ENCODE data around the gene HTRA2. TPM values are rescaled to one million over a fixed set of nuclear protein-coding genes. Genes with fewer than 3 reads are reported as not detected.

The HTRA2 gene
- total RNA-seq, 1 donor, result 32.9 TPM

GRCh38 chr2:74513605-74514367 lies 15.9 kb upstream of the HTRA2 start:
- DNase-seq (ENCODE audit: low read depth), result no peak
- TF ChIP-seq, protein P1, sequence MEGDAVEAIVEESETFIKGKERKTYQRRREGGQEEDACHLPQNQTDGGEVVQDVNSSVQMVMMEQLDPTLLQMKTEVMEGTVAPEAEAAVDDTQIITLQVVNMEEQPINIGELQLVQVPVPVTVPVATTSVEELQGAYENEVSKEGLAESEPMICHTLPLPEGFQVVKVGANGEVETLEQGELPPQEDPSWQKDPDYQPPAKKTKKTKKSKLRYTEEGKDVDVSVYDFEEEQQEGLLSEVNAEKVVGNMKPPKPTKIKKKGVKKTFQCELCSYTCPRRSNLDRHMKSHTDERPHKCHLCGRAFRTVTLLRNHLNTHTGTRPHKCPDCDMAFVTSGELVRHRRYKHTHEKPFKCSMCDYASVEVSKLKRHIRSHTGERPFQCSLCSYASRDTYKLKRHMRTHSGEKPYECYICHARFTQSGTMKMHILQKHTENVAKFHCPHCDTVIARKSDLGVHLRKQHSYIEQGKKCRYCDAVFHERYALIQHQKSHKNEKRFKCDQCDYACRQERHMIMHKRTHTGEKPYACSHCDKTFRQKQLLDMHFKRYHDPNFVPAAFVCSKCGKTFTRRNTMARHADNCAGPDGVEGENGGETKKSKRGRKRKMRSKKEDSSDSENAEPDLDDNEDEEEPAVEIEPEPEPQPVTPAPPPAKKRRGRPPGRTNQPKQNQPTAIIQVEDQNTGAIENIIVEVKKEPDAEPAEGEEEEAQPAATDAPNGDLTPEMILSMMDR (IDR thresholded peaks at IDR 0.05; ENCODE audit: insufficient read depth, low read length), result no peak
- H3K4me3 ChIP-seq (ENCODE audit: low read depth, low read length), result no peak overlapping the region

DNA sequence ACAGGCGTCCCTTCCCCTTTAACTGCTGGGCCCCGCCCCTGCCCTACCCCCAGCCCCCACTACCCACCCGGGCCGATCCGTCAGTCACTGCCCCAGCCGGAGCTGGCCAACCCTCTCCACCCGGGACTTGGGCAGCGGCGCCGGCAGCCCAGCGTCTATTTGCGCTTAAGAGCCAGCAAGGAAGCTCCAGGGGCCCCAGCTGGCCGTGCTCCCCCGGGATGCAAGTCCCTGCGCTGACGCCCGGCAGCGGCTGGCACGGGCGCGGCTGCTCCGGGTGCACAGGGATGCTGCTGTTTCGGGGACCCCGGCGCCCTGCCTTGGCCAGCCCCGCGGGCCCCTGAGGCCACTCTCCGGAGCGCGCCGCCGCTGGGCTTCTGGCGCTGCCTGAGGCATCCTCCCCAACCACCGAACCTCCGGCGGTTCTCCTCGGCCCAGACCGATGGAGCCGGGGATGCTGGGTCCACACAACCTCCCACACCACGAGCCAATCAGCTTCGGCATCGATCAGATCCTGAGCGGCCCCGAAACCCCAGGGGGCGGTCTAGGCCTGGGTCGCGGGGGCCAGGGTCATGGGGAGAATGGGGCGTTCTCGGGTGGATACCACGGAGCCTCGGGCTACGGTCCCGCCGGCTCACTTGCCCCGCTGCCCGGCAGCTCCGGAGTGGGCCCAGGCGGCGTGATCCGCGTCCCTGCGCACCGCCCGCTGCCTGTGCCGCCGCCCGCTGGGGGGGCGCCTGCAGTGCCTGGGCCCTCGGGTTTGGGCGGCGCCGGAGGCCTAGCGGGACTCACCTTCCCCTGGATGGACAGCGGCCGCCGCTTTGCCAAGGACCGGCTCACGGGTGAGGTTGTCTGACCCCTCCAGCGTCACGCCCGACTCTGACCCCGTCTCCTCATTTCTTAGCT lies 15.1 kb upstream of the HTRA2 start, which contains the start of gene TLX2:
Gene TLX2, plus strand, starts transcription at position 83 of the 903 bp plus-strand sequence. Its CDS starts 357 bp downstream, at position 440.
- TF ChIP-seq, protein P1 (IDR thresholded peaks at IDR 0.05; ENCODE audit: insufficient read depth, low read length), result no peak
- no peak within 1 kb of the TSS for H3K4me3 ChIP-seq (ENCODE audit: low read depth, low read length)
- DNase-seq (ENCODE audit: low read depth), result no peak

- DNase-seq (ENCODE audit: low read depth), result no peak
- H3K4me3 ChIP-seq (ENCODE audit: low read depth, low read length), result no peak overlapping the region
- TF ChIP-seq, protein P1 (IDR thresholded peaks at IDR 0.05; ENCODE audit: insufficient read depth, low read length), result no peak
Measured at GRCh38 chr2:74515271-74515980, 14.3 kb upstream of the HTRA2 start.

GRCh38 chr2:74515981-74516633 lies 13.6 kb upstream of the HTRA2 start:
- DNase-seq (ENCODE audit: low read depth), result no peak
- H3K4me3 ChIP-seq (ENCODE audit: low read depth, low read length), result no peak overlapping the region
- TF ChIP-seq, protein P1 (IDR thresholded peaks at IDR 0.05; ENCODE audit: insufficient read depth, low read length), result no peak

DNA sequence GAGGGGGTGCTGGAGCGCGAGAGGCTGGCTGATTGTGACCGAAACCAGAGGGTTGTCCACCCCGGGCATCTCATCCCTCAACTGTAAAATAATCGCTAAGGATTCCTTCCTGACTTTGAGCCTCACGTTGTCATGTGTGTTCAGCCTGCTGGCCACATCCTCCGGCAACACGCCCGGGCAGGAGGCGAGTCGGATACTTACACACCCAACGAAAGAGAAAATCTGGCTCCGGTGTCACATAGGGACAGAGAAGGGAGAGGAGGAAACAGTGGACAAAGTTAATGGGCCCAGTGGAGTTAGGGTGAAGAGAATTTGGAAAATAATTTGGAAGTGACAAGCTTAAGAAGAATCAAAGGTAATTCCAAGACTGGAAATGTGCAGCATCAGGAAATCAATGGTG lies 13.1 kb upstream of the HTRA2 start:
- DNase-seq (ENCODE audit: low read depth), result no peak
- no peak overlapping the region for H3K4me3 ChIP-seq (ENCODE audit: low read depth, low read length)
- TF ChIP-seq, protein P1 (IDR thresholded peaks at IDR 0.05; ENCODE audit: insufficient read depth, low read length), result no peak

DNA sequence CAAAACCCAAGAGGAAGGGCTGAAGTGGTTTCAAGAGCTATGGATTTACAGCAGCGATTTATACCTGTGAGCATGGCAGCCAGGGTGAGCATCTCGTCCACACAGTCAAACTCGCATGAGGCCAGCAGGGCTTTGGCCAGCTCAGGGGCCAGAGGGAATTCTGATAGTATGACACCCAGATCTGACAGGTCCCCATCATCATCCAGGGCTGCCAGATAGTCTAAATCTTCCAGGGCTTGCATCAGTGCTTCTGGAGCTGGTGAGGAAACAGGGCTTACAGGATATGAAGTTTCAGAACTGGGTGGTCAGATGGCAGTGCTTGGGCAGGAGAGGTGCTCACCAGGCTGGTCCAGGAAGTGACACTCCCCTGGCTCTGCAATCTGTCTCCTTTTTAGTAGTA lies 7.2 kb upstream of the HTRA2 start:
- no peak overlapping the region for H3K4me3 ChIP-seq (ENCODE audit: low read depth, low read length)
- TF ChIP-seq, protein P1 (IDR thresholded peaks at IDR 0.05; ENCODE audit: insufficient read depth, low read length), result no peak
- no peak for DNase-seq (ENCODE audit: low read depth)

Measured in fibroblast of the aortic adventitia (primary cell).